Liver (tissue), 9 donors: ENCODE results near the gene AGBL4. TPM values are rescaled to one million over a fixed set of nuclear protein-coding genes. Genes with fewer than 3 reads are reported as not detected.

Experiments used
- DNase-seq: peaks from one replicate; pipeline ENCODE4 v3.0.0-alpha.2; 2017; ENCODE audit warnings: low spot score
- H3K27ac ChIP-seq, 2 donors: one replicate each; pipeline ENCODE4 v1.7.0; 2013; ENCODE audit warnings: inconsistent platforms in 2 of 2, low read length in 2 of 2, control low read depth in 1 of 2, low read depth in 1 of 2, mild to moderate bottlenecking in 1 of 2
- H3K27me3 ChIP-seq, 4 donors: one replicate each; pipeline versions ENCODE4 v1.6.1 to v1.7.0; 2013; ENCODE audit warnings: low read length in 3 of 4, inconsistent platforms in 1 of 4, mild to moderate bottlenecking in 1 of 4, moderate library complexity in 1 of 4; ENCODE audit not compliant: control insufficient read depth in 4 of 4, insufficient read depth in 4 of 4
- H3K36me3 ChIP-seq, 4 donors: one replicate each; pipeline versions ENCODE4 v1.6.1 to v1.7.0; 2013; ENCODE audit warnings: low read length in 3 of 4, mild to moderate bottlenecking in 3 of 4, low read depth in 1 of 4, moderate library complexity in 1 of 4; ENCODE audit not compliant: control insufficient read depth in 4 of 4, insufficient read depth in 3 of 4
- H3K4me1 ChIP-seq, 4 donors: one replicate each; pipeline versions ENCODE4 v1.6.1 to v1.7.0; 2013; ENCODE audit warnings: low read length in 3 of 4, mild to moderate bottlenecking in 3 of 4, moderate library complexity in 1 of 4; ENCODE audit not compliant: control insufficient read depth in 4 of 4, insufficient read depth in 4 of 4
- H3K4me3 ChIP-seq, 3 donors: one replicate each; pipeline versions ENCODE4 v1.6.1 to v1.7.0; 2013; ENCODE audit warnings: low read length in 3 of 3, control low read depth in 1 of 3, low read depth in 1 of 3, mild to moderate bottlenecking in 1 of 3
- H3K9ac ChIP-seq, 2 donors: one replicate each; pipeline ENCODE4 v1.7.0; 2013; ENCODE audit warnings: low read length in 2 of 2, mild to moderate bottlenecking in 2 of 2, moderate library complexity in 2 of 2, control low read depth in 1 of 2, low read depth in 1 of 2
- H3K9me3 ChIP-seq, 4 donors: one replicate each; pipeline versions ENCODE4 v1.6.1 to v1.7.0; 2013; ENCODE audit warnings: low read length in 3 of 4; ENCODE audit not compliant: control insufficient read depth in 4 of 4
- ATF3 ChIP-seq: IDR thresholded peaks from 2 replicates; pipeline ENCODE4 v1.6.1; 2016; ENCODE audit warnings: antibody characterized with exemption
- CTCF ChIP-seq: fragments of 150-350 bp; IDR thresholded peaks from 2 replicates; pipeline ENCODE4 v1.5.1; 2017; ENCODE audit warnings: improper control_type of control experiment, low read depth, low read length; ENCODE audit not compliant: missing input control
- EGR1 ChIP-seq, 2 donors: IDR thresholded peaks; 2 replicates each; pipeline ENCODE4 v1.6.1; 2016 to 2018; ENCODE audit warnings: antibody characterized with exemption in 2 of 2, low read depth in 2 of 2
- FOXA1 ChIP-seq: IDR thresholded peaks from 2 replicates; pipeline ENCODE4 v1.6.1; 2016; ENCODE audit warnings: antibody characterized with exemption
- FOXA2 ChIP-seq: IDR thresholded peaks from 2 replicates; pipeline ENCODE4 v1.6.1; 2016; ENCODE audit warnings: antibody characterized with exemption
- GABPA ChIP-seq, 2 donors: IDR thresholded peaks in 1 of 2; conservative IDR thresholded peaks in 1 of 2; 2 replicates each; pipeline ENCODE4 v1.6.1; 2016; ENCODE audit warnings: antibody characterized with exemption in 2 of 2, mild to moderate bottlenecking in 1 of 2, moderate library complexity in 1 of 2
- HNF4A ChIP-seq, 2 donors: conservative IDR thresholded peaks; 2 replicates each; pipeline ENCODE4 v1.6.1; 2016; ENCODE audit warnings: antibody characterized with exemption in 2 of 2, mild to moderate bottlenecking in 2 of 2
- HNF4G ChIP-seq: IDR thresholded peaks from 2 replicates; pipeline ENCODE4 v1.6.1; 2016; ENCODE audit warnings: antibody characterized with exemption
- JUND ChIP-seq, 2 donors: IDR thresholded peaks; 2 replicates each; pipeline ENCODE4 v1.6.1; 2016; ENCODE audit warnings: antibody characterized with exemption in 2 of 2
- MAX ChIP-seq: IDR thresholded peaks from 2 replicates; pipeline ENCODE4 v1.6.1; 2016; ENCODE audit warnings: antibody characterized with exemption
- NR2F2 ChIP-seq: IDR thresholded peaks from 2 replicates; pipeline ENCODE4 v1.6.1; 2016; ENCODE audit warnings: antibody characterized with exemption
- RAD21 ChIP-seq, 2 donors: IDR thresholded peaks; 2 replicates each; pipeline ENCODE4 v1.6.1; 2016; ENCODE audit warnings: antibody characterized with exemption in 2 of 2, mild to moderate bottlenecking in 2 of 2
- REST ChIP-seq: IDR thresholded peaks from 2 replicates; pipeline ENCODE4 v1.6.1; 2016; ENCODE audit warnings: antibody characterized with exemption, mild to moderate bottlenecking
- RXRA ChIP-seq, 2 donors: IDR thresholded peaks; 2 replicates each; pipeline ENCODE4 v1.6.1; 2017 to 2018; ENCODE audit warnings: antibody characterized with exemption in 2 of 2, mild to moderate bottlenecking in 1 of 2
- SP1 ChIP-seq: IDR thresholded peaks from 2 replicates; pipeline ENCODE4 v1.6.1; 2018; ENCODE audit warnings: antibody characterized with exemption, mild to moderate bottlenecking
- TAF1 ChIP-seq: conservative IDR thresholded peaks from 2 replicates; pipeline ENCODE4 v1.6.1; 2016; ENCODE audit warnings: antibody characterized with exemption, mild to moderate bottlenecking
- YY1 ChIP-seq: IDR thresholded peaks from 2 replicates; pipeline ENCODE4 v1.6.1; 2016; ENCODE audit warnings: antibody characterized with exemption, mild to moderate bottlenecking
- ZBTB33 ChIP-seq: IDR thresholded peaks from 2 replicates; pipeline ENCODE4 v1.6.1; 2016; ENCODE audit warnings: antibody characterized with exemption
- WGBS: extraction: QIAGEN DNeasy Blood & Tissue Kit; methylation state at CpG from one replicate; pipeline ENCODE4 v1.1.7; 2013; 5-methylcytosine and 5-hydroxymethylcytosine counted together
- polyA plus RNA-seq, 2 donors: library from polyadenylated mRNA; stranded (reverse) in 1 of 2; unstranded in 1 of 2; fragments of 200-250 nt in 1 of 2; fragments of >200 nt in 1 of 2; fragmentation: Nextera tagmentation in 1 of 2; extraction: Ambion mirVana in 1 of 2; gene quantifications; one replicate each; pipeline versions ENCODE4 v1.2.1 to v1.2.3, GENCODE V29; 2013 to 2015
- total RNA-seq, 2 donors: library from RNA; depleted of rRNA; stranded (reverse); fragments of >200 nt; gene quantifications; one replicate each; pipeline ENCODE4 v1.2.3, GENCODE V29; 2014
- donor health status: healthy.
- donor health status: healthy.
- donor health status: healthy.
- donor health status: healthy.
- donor health status: healthy.

Gene AGBL4
- total and polyA plus RNA-seq, 4 donors: 0.75 to 0.76 TPM; not detected in 2

- Histone ChIP-seq H3K9me3 (no peaks in the 10 kb centered on the region), H3K4me1 (no peaks in the 10 kb centered on the region), H3K27ac (no peak overlapping the region), H3K27me3 (no peaks in the 10 kb centered on the region), H3K4me3 (no peak overlapping the region), H3K36me3 (no peaks in the 10 kb centered on the region), H3K9ac (no peak overlapping the region)
- TF ChIP-seq MAX (no peak), RAD21 (IDR thresholded peaks at IDR 0.05) (peak; percentile 34 to 66), CTCF (peak; percentile 22), HNF4A (conservative IDR thresholded peaks at IDR 0.05) (no peak)
- WGBS: 13% methylated on average over 1 of the region's 1 CpG
- no peak for DNase-seq
Measured at GRCh38 chr1:49995734-49996133, 28.0 kb downstream of the AGBL4 start.

- no peak overlapping the region for H3K4me3 ChIP-seq
- 86% methylated on average over 2 of the region's 2 CpGs for WGBS
- H3K9ac ChIP-seq: no peak overlapping the region
- no peaks in the 10 kb centered on the region for H3K4me1 ChIP-seq
- H3K27ac ChIP-seq: no peak overlapping the region
- no peaks in the 10 kb centered on the region for H3K36me3 ChIP-seq
- H3K27me3 ChIP-seq: peaks cover 0 to 3% (median 0%) of the 10 kb centered on the region in 4 donors
- TF ChIP-seq MAX: no peak
- TF ChIP-seq YY1: no peak
- TF ChIP-seq GABPA (IDR thresholded peaks at IDR 0.05 in 1 of 2, conservative IDR thresholded peaks at IDR 0.05 in 1 of 2): no peak
- TF ChIP-seq NR2F2: no peak
- TF ChIP-seq REST: no peak
- TF ChIP-seq HNF4G: no peak
- TF ChIP-seq RXRA (IDR thresholded peaks at IDR 0.05): no peak
- no peak for TF ChIP-seq ZBTB33
- TF ChIP-seq CTCF: no peak
- no peak for TF ChIP-seq JUND (IDR thresholded peaks at IDR 0.05)
- TF ChIP-seq ATF3: no peak
- TF ChIP-seq RAD21 (IDR thresholded peaks at IDR 0.05): no peak
- no peak for TF ChIP-seq EGR1 (IDR thresholded peaks at IDR 0.05; ENCODE audit: low read depth in 2 of 2)
- no peak for TF ChIP-seq FOXA2
- no peak for TF ChIP-seq FOXA1
- TF ChIP-seq SP1: no peak
- TF ChIP-seq HNF4A (conservative IDR thresholded peaks at IDR 0.05): no peak
- TF ChIP-seq TAF1: no peak
- no peak for DNase-seq
- H3K9me3 ChIP-seq: no peaks in the 10 kb centered on the region
Measured at GRCh38 chr1:49971088-49971487, 52.7 kb downstream of the AGBL4 start.
